ACC112 (cell line): ENCODE data around the gene RBM15.

ENCODE experiments used
- H2AFZ ChIP-seq: fragments of 200-600 bp; sonication (generic); one replicate; pipeline ENCODE4 v1.6.0; 2017; ENCODE audit warnings: antibody characterized with exemption, low read length; ENCODE audit not compliant: unreplicated experiment
- H3K27ac ChIP-seq: fragments of 200-600 bp; sonication (generic); 2 replicates; pipeline ENCODE4 v1.5.1; 2014; ENCODE audit warnings: low read depth, mild to moderate bottlenecking, antibody characterized with exemption, low read length, moderate library complexity
- H3K27me3 ChIP-seq: fragments of 200-600 bp; sonication (generic); 2 replicates; pipeline ENCODE4 v1.6.1; 2014; ENCODE audit warnings: mild to moderate bottlenecking, antibody characterized with exemption, low read length, moderate library complexity, mixed read lengths; ENCODE audit not compliant: insufficient read depth
- H3K36me3 ChIP-seq: fragments of 200-600 bp; sonication (generic); 2 replicates; pipeline ENCODE4 v1.6.1; 2016; ENCODE audit warnings: mild to moderate bottlenecking, antibody characterized with exemption, low read length, moderate library complexity, mixed read lengths; ENCODE audit not compliant: insufficient read depth
- H3K4me1 ChIP-seq: fragments of 200-600 bp; sonication (generic); one replicate; pipeline ENCODE4 v1.6.1; 2016; ENCODE audit warnings: low read length, mixed read lengths; ENCODE audit not compliant: insufficient read depth, unreplicated experiment, control insufficient read depth
- H3K4me3 ChIP-seq: fragments of 200-600 bp; sonication (generic); 2 replicates; pipeline ENCODE4 v1.5.1; 2014; ENCODE audit warnings: mild to moderate bottlenecking, low read depth, low read length
- H3K79me2 ChIP-seq: fragments of 200-600 bp; sonication (generic); one replicate; pipeline ENCODE4 v1.6.0; 2016; ENCODE audit warnings: low read length; ENCODE audit not compliant: control insufficient read depth, unreplicated experiment, insufficient read depth

Gene RBM15

GRCh38 chr1:110321846-110322245 is 17.3 kb upstream of the RBM15 start:
- no peak overlapping the region for H3K27ac ChIP-seq
- no peak overlapping the region for H3K4me3 ChIP-seq
- H3K4me1 ChIP-seq: no peaks in the 10 kb centered on the region
- no peaks in the 10 kb centered on the region for H3K79me2 ChIP-seq
- H3K36me3 ChIP-seq: no peaks in the 10 kb centered on the region
- H3K27me3 ChIP-seq: no peaks in the 10 kb centered on the region
- no peak overlapping the region for H2AFZ ChIP-seq

- Histone ChIP-seq H3K79me2 (no peaks in the 10 kb centered on the region), H3K27me3 (no peaks in the 10 kb centered on the region), H3K36me3 (no peaks in the 10 kb centered on the region), H2AFZ (no peak overlapping the region), H3K4me1 (no peaks in the 10 kb centered on the region), H3K4me3 (no peak overlapping the region), H3K27ac (no peak overlapping the region)
Observed at GRCh38 chr1:110324667-110325066, 14.5 kb upstream of the RBM15 start.

GRCh38 chr1:110326826-110327225 is 12.4 kb upstream of the RBM15 start:
- Histone ChIP-seq H3K79me2 (no peaks in the 10 kb centered on the region), H3K27me3 (no peaks in the 10 kb centered on the region), H2AFZ (no peak overlapping the region), H3K27ac (no peak overlapping the region), H3K36me3 (no peaks in the 10 kb centered on the region), H3K4me1 (no peaks in the 10 kb centered on the region), H3K4me3 (no peak overlapping the region)

- H3K4me1 ChIP-seq: no peaks in the 10 kb centered on the region
- H3K4me3 ChIP-seq: no peak overlapping the region
- H3K79me2 ChIP-seq: no peaks in the 10 kb centered on the region
- no peaks in the 10 kb centered on the region for H3K36me3 ChIP-seq
- H2AFZ ChIP-seq: no peak overlapping the region
- no peak overlapping the region for H3K27ac ChIP-seq
- no peaks in the 10 kb centered on the region for H3K27me3 ChIP-seq
Observed at GRCh38 chr1:110328274-110328673, 10.9 kb upstream of the RBM15 start.

- H3K4me3 ChIP-seq: no peak overlapping the region
- H3K4me1 ChIP-seq: no peaks in the 10 kb centered on the region
- no peaks in the 10 kb centered on the region for H3K36me3 ChIP-seq
- no peaks in the 10 kb centered on the region for H3K79me2 ChIP-seq
- H3K27me3 ChIP-seq: no peaks in the 10 kb centered on the region
- H2AFZ ChIP-seq: no peak overlapping the region
- no peak overlapping the region for H3K27ac ChIP-seq
Observed at GRCh38 chr1:110328700-110329099, 10.5 kb upstream of the RBM15 start.

GRCh38 chr1:110335265-110335664 is 3.9 kb upstream of the RBM15 start:
- Histone ChIP-seq H3K36me3 (peaks cover 1% of the 10 kb centered on the region; the same call in 1 of the 2 replicates), H3K79me2 (peaks cover 9% of the 10 kb centered on the region), H3K27me3 (no peaks in the 10 kb centered on the region), H3K27ac (no peak overlapping the region), H2AFZ (no peak overlapping the region), H3K4me1 (no peaks in the 10 kb centered on the region), H3K4me3 (no peak overlapping the region)

DNA sequence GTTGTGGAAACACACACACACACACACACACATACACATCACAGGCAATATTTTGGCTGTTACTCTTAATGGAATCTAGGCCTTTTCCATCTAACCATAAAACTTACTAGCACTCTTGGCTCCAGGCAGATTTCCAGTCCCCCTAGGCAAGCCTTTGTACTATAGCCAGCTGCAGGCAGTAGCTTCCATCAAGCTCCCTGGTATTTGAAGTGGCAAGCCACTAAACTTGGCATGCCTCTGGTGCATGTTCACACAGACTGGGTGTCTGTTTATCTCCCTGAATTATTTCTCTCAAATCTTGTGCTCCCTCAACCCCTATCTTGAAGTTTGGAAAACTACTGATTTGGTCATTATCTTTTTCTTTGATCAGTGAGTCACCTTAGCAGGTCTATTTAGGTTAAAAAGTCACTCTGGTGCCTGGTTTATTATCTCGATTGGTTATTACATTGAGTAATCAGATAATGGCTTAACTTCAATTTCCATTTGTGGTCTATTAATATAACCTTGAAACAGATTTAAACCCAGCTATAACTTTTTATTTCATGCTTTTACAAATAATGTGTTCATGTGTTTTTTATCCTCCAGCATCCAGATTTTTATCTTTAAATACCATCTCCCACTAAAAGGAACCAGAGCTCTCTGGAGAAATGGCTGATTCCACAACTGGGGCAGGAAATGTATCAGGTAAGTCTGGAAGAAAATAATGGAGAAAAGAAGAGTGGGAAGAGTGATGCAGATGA is 2.7 kb upstream of the RBM15 start:
- Histone ChIP-seq H2AFZ (no peak overlapping the region), H3K27me3 (no peaks in the 10 kb centered on the region), H3K4me3 (no peak overlapping the region), H3K36me3 (peaks cover 13% of the 10 kb centered on the region; the same call in 1 of the 2 replicates), H3K79me2 (peaks cover 21% of the 10 kb centered on the region), H3K4me1 (peaks cover 12% of the 10 kb centered on the region), H3K27ac (no peak overlapping the region)

GRCh38 chr1:110337704-110338308 is 1.4 kb upstream of the RBM15 start:
- peaks cover 34% of the 10 kb centered on the region for H3K79me2 ChIP-seq
- peaks cover 25% of the 10 kb centered on the region for H3K4me1 ChIP-seq
- peak overlapping the region; percentile 84 for H3K4me3 ChIP-seq
- H2AFZ ChIP-seq: peak overlapping the region; percentile 86
- peaks cover 17% of the 10 kb centered on the region; the same call in 1 of the 2 replicates for H3K36me3 ChIP-seq
- no peaks in the 10 kb centered on the region for H3K27me3 ChIP-seq
- H3K27ac ChIP-seq: peak overlapping the region; percentile 99

GRCh38 chr1:110338309-110338885 is 780 bp upstream of the RBM15 start:
- H3K36me3 ChIP-seq: peaks cover 23% of the 10 kb centered on the region
- peaks cover 40% of the 10 kb centered on the region for H3K79me2 ChIP-seq
- H3K4me3 ChIP-seq: peak overlapping the region; percentile 84
- peak overlapping the region; percentile 99 for H3K27ac ChIP-seq
- H3K4me1 ChIP-seq: peaks cover 30% of the 10 kb centered on the region
- H2AFZ ChIP-seq: peak overlapping the region; percentile 86
- no peaks in the 10 kb centered on the region for H3K27me3 ChIP-seq

GRCh38 chr1:110339407-110340206 is 430 bp downstream of the RBM15 start:
- H3K27me3 ChIP-seq: no peaks in the 10 kb centered on the region
- peaks cover 52% of the 10 kb centered on the region for H3K79me2 ChIP-seq
- peak overlapping the region; percentile 99 for H3K27ac ChIP-seq
- peak overlapping the region; percentile 84 for H3K4me3 ChIP-seq
- peaks cover 35% of the 10 kb centered on the region for H3K36me3 ChIP-seq
- H3K4me1 ChIP-seq: peaks cover 39% of the 10 kb centered on the region
- H2AFZ ChIP-seq: peak overlapping the region; percentile 18
